Measurements from ENCODE around the gene FHOD1.

GRCh38 chr16:67229906-67230808, 17.1 kb downstream of the FHOD1 start:
- no peak for TF ChIP-seq POLR2AphosphoS5 (IDR thresholded peaks at IDR 0.05; ENCODE audit: insufficient read depth in 1 of 2, low read depth in 1 of 2)
- no peak for TF ChIP-seq CTCF (IDR thresholded peaks at IDR 0.05)

All from vagina (tissue), 2 donors.